Skeletal muscle satellite cell (primary cell): ENCODE measurements around the gene RNPEP.
"Not testable (repeated sequence)": the region's sequence is repeated elsewhere in the genome, so short reads cannot be mapped to it uniquely, and the experiment has no call there.

ENCODE experiments used
- H3K27me3 ChIP-seq: 2 replicates; pipeline ENCODE4 v1.7.0; 2013; ENCODE audit warnings: low read length; ENCODE audit not compliant: control insufficient read depth, insufficient read depth
- H3K36me3 ChIP-seq: 2 replicates; pipeline ENCODE4 v1.7.0; 2013; ENCODE audit warnings: mild to moderate bottlenecking, control low read depth, low read length; ENCODE audit not compliant: insufficient read depth
- H3K4me1 ChIP-seq: 2 replicates; pipeline ENCODE4 v1.7.0; 2013; ENCODE audit warnings: low read length; ENCODE audit not compliant: control insufficient read depth, insufficient read depth
- H3K4me2 ChIP-seq: 2 replicates; pipeline ENCODE4 v1.7.0; 2013; ENCODE audit warnings: mild to moderate bottlenecking, low read length
- H3K4me3 ChIP-seq: 2 replicates; pipeline ENCODE4 v1.7.0; 2013; ENCODE audit warnings: low read length
- H3K9ac ChIP-seq: 2 replicates; pipeline ENCODE4 v1.7.0; 2013; ENCODE audit warnings: mild to moderate bottlenecking, low read depth, low read length, moderate library complexity
- H3K9me3 ChIP-seq: replicated peaks from 2 replicates; pipeline ENCODE4 v1.7.0; 2013; ENCODE audit warnings: mild to moderate bottlenecking, control low read depth, low read length

Gene RNPEP

GRCh38 chr1:202014060-202014459 is 31.6 kb downstream of the RNPEP start:
- no peak overlapping the region for H3K4me3 ChIP-seq
- no peak overlapping the region for H3K4me2 ChIP-seq
- no peaks in the 10 kb centered on the region for H3K4me1 ChIP-seq
- H3K27me3 ChIP-seq, result peaks cover 47% of the 10 kb centered on the region
- H3K36me3 ChIP-seq, result no peaks in the 10 kb centered on the region
- no peak overlapping the region for H3K9ac ChIP-seq
- H3K9me3 ChIP-seq, result no peaks in the 10 kb centered on the region

- H3K4me3 ChIP-seq, result no peak overlapping the region
- H3K27me3 ChIP-seq, result peaks cover 47% of the 10 kb centered on the region
- H3K9ac ChIP-seq, result no peak overlapping the region
- H3K9me3 ChIP-seq, result no peaks in the 10 kb centered on the region
- H3K36me3 ChIP-seq, result no peaks in the 10 kb centered on the region
- H3K4me2 ChIP-seq, result no peak overlapping the region
- no peaks in the 10 kb centered on the region for H3K4me1 ChIP-seq
These were observed 32.6 kb downstream of the RNPEP start for GRCh38 chr1:202014915-202015661.

- H3K4me1 ChIP-seq, result no peaks in the 10 kb centered on the region
- H3K27me3 ChIP-seq, result peaks cover 46% of the 10 kb centered on the region
- H3K4me3 ChIP-seq, result no peak overlapping the region
- H3K9me3 ChIP-seq, result no peaks in the 10 kb centered on the region
- H3K36me3 ChIP-seq, result no peaks in the 10 kb centered on the region
- H3K9ac ChIP-seq, result no peak overlapping the region
- H3K4me2 ChIP-seq, result no peak overlapping the region
These were observed 33.2 kb downstream of the RNPEP start for GRCh38 chr1:202015662-202015937.

- H3K36me3 ChIP-seq, result no peaks in the 10 kb centered on the region
- no peaks in the 10 kb centered on the region for H3K9me3 ChIP-seq
- H3K4me1 ChIP-seq, result no peaks in the 10 kb centered on the region
- H3K9ac ChIP-seq, result no peak overlapping the region
- H3K4me3 ChIP-seq, result no peak overlapping the region
- no peak overlapping the region for H3K4me2 ChIP-seq
- H3K27me3 ChIP-seq, result peaks cover 47% of the 10 kb centered on the region
These were observed 33.8 kb downstream of the RNPEP start for GRCh38 chr1:202016022-202016810.

GRCh38 chr1:202016811-202017748 is 34.6 kb downstream of the RNPEP start:
- Histone ChIP-seq H3K4me2 (no peak overlapping the region), H3K27me3 (peaks cover 48% of the 10 kb centered on the region), H3K4me3 (no peak overlapping the region), H3K9ac (no peak overlapping the region), H3K36me3 (no peaks in the 10 kb centered on the region), H3K9me3 (no peaks in the 10 kb centered on the region), H3K4me1 (no peaks in the 10 kb centered on the region)

GRCh38 chr1:202017749-202018467 is 35.5 kb downstream of the RNPEP start:
- H3K9ac ChIP-seq, result no peak overlapping the region

GRCh38 chr1:202018468-202019234 is 36.2 kb downstream of the RNPEP start:
- H3K36me3 ChIP-seq, result no peaks in the 10 kb centered on the region
- H3K4me2 ChIP-seq, result no peak overlapping the region
- H3K9ac ChIP-seq, result no peak overlapping the region
- H3K9me3 ChIP-seq, result no peaks in the 10 kb centered on the region
- peaks cover 52% of the 10 kb centered on the region for H3K27me3 ChIP-seq
- peaks cover 8% of the 10 kb centered on the region for H3K4me1 ChIP-seq
- H3K4me3 ChIP-seq, result no peak overlapping the region

More at GRCh38 chr1:202017749-202018467, 35.5 kb downstream of the RNPEP start:
- Histone ChIP-seq H3K4me1 (peaks cover 6% of the 10 kb centered on the region), H3K36me3 (no peaks in the 10 kb centered on the region), H3K27me3 (peaks cover 47% of the 10 kb centered on the region), H3K4me3 (no peak overlapping the region), H3K4me2 (no peak overlapping the region), H3K9me3 (no peaks in the 10 kb centered on the region)

GRCh38 chr1:202019235-202019558 is 36.7 kb downstream of the RNPEP start:
- not testable (repeated sequence) for H3K36me3 ChIP-seq, H3K4me2 ChIP-seq, H3K9ac ChIP-seq, H3K9me3 ChIP-seq, H3K4me3 ChIP-seq, H3K4me1 ChIP-seq
- H3K27me3 ChIP-seq, result peaks cover 47% of the 10 kb centered on the region

- Histone ChIP-seq H3K4me2 (no peak overlapping the region), H3K36me3 (no peaks in the 10 kb centered on the region), H3K9ac (no peak overlapping the region), H3K4me3 (no peak overlapping the region), H3K4me1 (peaks cover 8% of the 10 kb centered on the region), H3K27me3 (peaks cover 55% of the 10 kb centered on the region), H3K9me3 (no peaks in the 10 kb centered on the region)
These were observed 40.6 kb downstream of the RNPEP start for GRCh38 chr1:202023001-202023433.

- H3K4me1 ChIP-seq, result peaks cover 8% of the 10 kb centered on the region
- H3K9me3 ChIP-seq, result no peaks in the 10 kb centered on the region
- H3K36me3 ChIP-seq, result no peaks in the 10 kb centered on the region
- peak overlapping the region; percentile 27 for H3K4me2 ChIP-seq
- H3K9ac ChIP-seq, result no peak overlapping the region
- H3K4me3 ChIP-seq, result no peak overlapping the region
- H3K27me3 ChIP-seq, result peaks cover 37% of the 10 kb centered on the region
These were observed 46.8 kb downstream of the RNPEP start for GRCh38 chr1:202029171-202029665.
